Prostate gland (tissue), 2 donors: ENCODE measurements around the gene ASCC2.

Source experiments
- POLR2A ChIP-seq: fragments of 450-650 bp; IDR thresholded peaks from one replicate; pipeline ENCODE4 v1.6.1; 2016; ENCODE audit warnings: antibody characterized with exemption, mild to moderate bottlenecking
- POLR2AphosphoS5 ChIP-seq: sonication (generic); formaldehyde crosslinking; IDR thresholded peaks from one replicate; pipeline ENCODE4 v1.6.1; 2017; ENCODE audit warnings: antibody characterized with exemption
- TF ChIP-seq, protein P1 (sequence below), 4 experiments: fragments of 200-600 bp in 2 of 4; fragments of 450-650 bp in 2 of 4; sonication (generic) in 2 of 4; IDR thresholded peaks; 1 replicate in 3 of 4; 2 replicates in 1 of 4; pipeline ENCODE4 v1.5.1; 2016 to 2019; ENCODE audit warnings: antibody characterized with exemption in 4 of 4, mild to moderate bottlenecking in 2 of 4, moderate library complexity in 2 of 4

- TF ChIP-seq, protein P1, sequence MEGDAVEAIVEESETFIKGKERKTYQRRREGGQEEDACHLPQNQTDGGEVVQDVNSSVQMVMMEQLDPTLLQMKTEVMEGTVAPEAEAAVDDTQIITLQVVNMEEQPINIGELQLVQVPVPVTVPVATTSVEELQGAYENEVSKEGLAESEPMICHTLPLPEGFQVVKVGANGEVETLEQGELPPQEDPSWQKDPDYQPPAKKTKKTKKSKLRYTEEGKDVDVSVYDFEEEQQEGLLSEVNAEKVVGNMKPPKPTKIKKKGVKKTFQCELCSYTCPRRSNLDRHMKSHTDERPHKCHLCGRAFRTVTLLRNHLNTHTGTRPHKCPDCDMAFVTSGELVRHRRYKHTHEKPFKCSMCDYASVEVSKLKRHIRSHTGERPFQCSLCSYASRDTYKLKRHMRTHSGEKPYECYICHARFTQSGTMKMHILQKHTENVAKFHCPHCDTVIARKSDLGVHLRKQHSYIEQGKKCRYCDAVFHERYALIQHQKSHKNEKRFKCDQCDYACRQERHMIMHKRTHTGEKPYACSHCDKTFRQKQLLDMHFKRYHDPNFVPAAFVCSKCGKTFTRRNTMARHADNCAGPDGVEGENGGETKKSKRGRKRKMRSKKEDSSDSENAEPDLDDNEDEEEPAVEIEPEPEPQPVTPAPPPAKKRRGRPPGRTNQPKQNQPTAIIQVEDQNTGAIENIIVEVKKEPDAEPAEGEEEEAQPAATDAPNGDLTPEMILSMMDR (IDR thresholded peaks at IDR 0.05) = no peak
- no peak for TF ChIP-seq POLR2AphosphoS5
- TF ChIP-seq POLR2A = no peak
These were observed 86.4 kb downstream of the ASCC2 start for GRCh38 chr22:29751669-29752068.
